PC-3 (cell line): ENCODE results near the gene RFXANK. TPM values are rescaled to one million over a fixed set of nuclear protein-coding genes. Genes with fewer than 3 reads are reported as not detected.

ENCODE experiments used
- ATAC-seq: fragments of 200-7000 bp; cut with Tn5 transposase; 2 replicates; pipeline ENCODE4 v1.9.1; 2020; ENCODE audit warnings: mild to moderate bottlenecking, moderate library complexity
- BruUV-seq: library from RNA; stranded (reverse); fragments of 400-500 nt; replicated peaks from 2 replicates; lab custom pipeline; 2021; lab: Mats Ljungman, UMichigan
- CTCF ChIA-PET: fragments of 300-600 bp; sonication (Branson Sonifier 250); formaldehyde crosslinking; loops from one replicate; lab custom pipeline; 2022; ENCODE audit warnings: antibody characterized with exemption; lab: Charles Lee
- POLR2A ChIA-PET: fragments of 300-600 bp; sonication (Branson Sonifier 250); formaldehyde crosslinking; loops from one replicate; lab custom pipeline; 2022; ENCODE audit warnings: antibody characterized with exemption; ENCODE audit not compliant: unreplicated experiment; lab: Charles Lee
- DNase-seq: peaks from one replicate; pipeline ENCODE4 v3.0.0-alpha.2; 2015
- H2AFZ ChIP-seq: fragments of 300-600 bp; sonication (generic); 2 replicates; pipeline ENCODE4 v1.6.0; 2016; ENCODE audit warnings: antibody characterized with exemption, low read length
- H3F3A ChIP-seq: fragments of 300-600 bp; sonication (generic); one replicate; pipeline ENCODE4 v1.6.0; 2017; ENCODE audit warnings: antibody characterized with exemption, low read length, control low read depth, mild to moderate bottlenecking; ENCODE audit not compliant: unreplicated experiment
- H3K27ac ChIP-seq: fragments of 300-600 bp; sonication (generic); 2 replicates; pipeline ENCODE4 v1.5.1; 2016; ENCODE audit warnings: mild to moderate bottlenecking, low read length
- H3K27me3 ChIP-seq: fragments of 300-600 bp; sonication (generic); 2 replicates; pipeline ENCODE4 v1.6.1; 2016; ENCODE audit warnings: low read length, mixed read lengths
- H3K36me3 ChIP-seq: fragments of 300-600 bp; sonication (generic); 2 replicates; pipeline ENCODE4 v1.6.1; 2016; ENCODE audit warnings: low read depth, mixed run types, low read length, mixed read lengths
- H3K4me1 ChIP-seq: fragments of 300-600 bp; sonication (generic); 2 replicates; pipeline ENCODE4 v1.5.1; 2016; ENCODE audit warnings: low read length; ENCODE audit not compliant: insufficient read depth
- H3K4me2 ChIP-seq: fragments of 300-600 bp; sonication (generic); 2 replicates; pipeline ENCODE4 v1.6.0; 2016; ENCODE audit warnings: low read length
- H3K4me3 ChIP-seq: fragments of 300-600 bp; sonication (generic); 2 replicates; pipeline ENCODE4 v1.5.1; 2016; ENCODE audit warnings: mild to moderate bottlenecking, low read length, mixed read lengths
- H3K79me2 ChIP-seq: fragments of 300-600 bp; sonication (generic); 2 replicates; pipeline ENCODE4 v1.6.1; 2017; ENCODE audit warnings: low read length, mixed read lengths
- H3K9ac ChIP-seq: fragments of 300-600 bp; sonication (generic); 2 replicates; pipeline ENCODE4 v1.6.0; 2016; ENCODE audit warnings: mild to moderate bottlenecking, low read length
- H3K9me2 ChIP-seq: fragments of 300-600 bp; sonication (generic); replicated peaks from 2 replicates; pipeline ENCODE4 v1.6.1; 2016; ENCODE audit warnings: mixed run types, low read length, mixed read lengths
- H3K9me3 ChIP-seq: fragments of 300-600 bp; sonication (generic); 2 replicates; pipeline ENCODE4 v1.6.1; 2016; ENCODE audit warnings: low read length, mixed read lengths
- H4K20me1 ChIP-seq: fragments of 300-600 bp; sonication (generic); 2 replicates; pipeline ENCODE4 v1.6.1; 2016; ENCODE audit warnings: low read length, mixed read lengths
- CTCF ChIP-seq: fragments of 300-600 bp; sonication (generic); conservative IDR thresholded peaks from 2 replicates; pipeline ENCODE4 v1.5.1; 2017; ENCODE audit warnings: antibody characterized with exemption, low read depth, mild to moderate bottlenecking, low read length
- EZH2 ChIP-seq: fragments of 300-600 bp; sonication (generic); IDR thresholded peaks from one replicate; pipeline ENCODE4 v1.6.1; 2017; ENCODE audit warnings: antibody characterized with exemption, mild to moderate bottlenecking, low read length; ENCODE audit not compliant: unreplicated experiment
- EZH2phosphoT487 ChIP-seq: fragments of 300-600 bp; sonication (generic); IDR thresholded peaks from 2 replicates; pipeline ENCODE4 v1.6.1; 2018; ENCODE audit warnings: mild to moderate bottlenecking, antibody characterized with exemption, low read length, borderline replicate concordance
- intact Hi-C: fragments of 100-400 bp; cut with micrococcal nuclease; formaldehyde crosslinking; loops from 2 replicates; pipeline ENCODE4 v1.9.0; 2023
- total RNA-seq: library from RNA; depleted of rRNA; stranded (reverse); fragments of >200 nt; gene quantifications from 2 replicates; pipeline ENCODE4 v1.2.3, GENCODE V29; 2014

Gene RFXANK
- total RNA-seq, 1 experiment from 2014 or later: 88.5 TPM

GRCh38 chr19:19185853-19186740 is 6.0 kb upstream of the RFXANK start:
- ChIA-PET POLR2A (no interaction called here), CTCF (interaction anchor here (0.6 kb wide), 1 partner anchor 342 kb away, joined by 6 read pairs; no protein-coding TSS in a partner anchor)
- TF ChIP-seq EZH2phosphoT487: no peak
- no peak for TF ChIP-seq EZH2
- TF ChIP-seq CTCF: peak; percentile 75
- no peak overlapping the region for H3K4me2 ChIP-seq
- no peaks in the 10 kb centered on the region for H3F3A ChIP-seq
- H4K20me1 ChIP-seq: no peaks in the 10 kb centered on the region
- no peak overlapping the region for H3K4me3 ChIP-seq
- H3K36me3 ChIP-seq: peaks cover 27% of the 10 kb centered on the region
- peaks cover 25% of the 10 kb centered on the region for H3K79me2 ChIP-seq
- no peak overlapping the region for H3K9ac ChIP-seq
- no peak overlapping the region for H3K27ac ChIP-seq
- no peaks in the 10 kb centered on the region for H3K9me2 ChIP-seq
- peak; percentile 57 for DNase-seq
- H3K4me1 ChIP-seq: no peaks in the 10 kb centered on the region
- ATAC-seq: peak; percentile 88
- BruUV-seq: no TSS peak
- H2AFZ ChIP-seq: no peak overlapping the region
- intact Hi-C loops: no loop called here
- H3K9me3 ChIP-seq: no peaks in the 10 kb centered on the region
- H3K27me3 ChIP-seq: no peaks in the 10 kb centered on the region

- H3K27ac ChIP-seq: no peak overlapping the region
- POLR2A ChIA-PET: no interaction called here
- peaks cover 21% of the 10 kb centered on the region for H3K36me3 ChIP-seq
Measured at GRCh38 chr19:19186742-19187141, 5.3 kb upstream of the RFXANK start.

More at GRCh38 chr19:19186742-19187141, 5.3 kb upstream of the RFXANK start:
- no peak for TF ChIP-seq CTCF
- TF ChIP-seq EZH2phosphoT487: no peak
- no peak for TF ChIP-seq EZH2
- no peak for DNase-seq
- Histone ChIP-seq H3K79me2 (peaks cover 32% of the 10 kb centered on the region), H3K4me2 (no peak overlapping the region), H2AFZ (no peak overlapping the region), H3K4me1 (no peaks in the 10 kb centered on the region), H4K20me1 (no peaks in the 10 kb centered on the region), H3K4me3 (no peak overlapping the region), H3K9ac (no peak overlapping the region), H3K9me3 (no peaks in the 10 kb centered on the region), H3F3A (no peaks in the 10 kb centered on the region), H3K27me3 (no peaks in the 10 kb centered on the region), H3K9me2 (no peaks in the 10 kb centered on the region)
- no peak for ATAC-seq
- BruUV-seq: no TSS peak
- CTCF ChIA-PET: no interaction called here
- intact Hi-C loops: no loop called here
